ENCODE data around the gene GNG2.

- TF ChIP-seq EZH2phosphoT487 (IDR thresholded peaks at IDR 0.05; ENCODE audit: borderline replicate concordance, low read length): no peak
- TF ChIP-seq, protein P1, sequence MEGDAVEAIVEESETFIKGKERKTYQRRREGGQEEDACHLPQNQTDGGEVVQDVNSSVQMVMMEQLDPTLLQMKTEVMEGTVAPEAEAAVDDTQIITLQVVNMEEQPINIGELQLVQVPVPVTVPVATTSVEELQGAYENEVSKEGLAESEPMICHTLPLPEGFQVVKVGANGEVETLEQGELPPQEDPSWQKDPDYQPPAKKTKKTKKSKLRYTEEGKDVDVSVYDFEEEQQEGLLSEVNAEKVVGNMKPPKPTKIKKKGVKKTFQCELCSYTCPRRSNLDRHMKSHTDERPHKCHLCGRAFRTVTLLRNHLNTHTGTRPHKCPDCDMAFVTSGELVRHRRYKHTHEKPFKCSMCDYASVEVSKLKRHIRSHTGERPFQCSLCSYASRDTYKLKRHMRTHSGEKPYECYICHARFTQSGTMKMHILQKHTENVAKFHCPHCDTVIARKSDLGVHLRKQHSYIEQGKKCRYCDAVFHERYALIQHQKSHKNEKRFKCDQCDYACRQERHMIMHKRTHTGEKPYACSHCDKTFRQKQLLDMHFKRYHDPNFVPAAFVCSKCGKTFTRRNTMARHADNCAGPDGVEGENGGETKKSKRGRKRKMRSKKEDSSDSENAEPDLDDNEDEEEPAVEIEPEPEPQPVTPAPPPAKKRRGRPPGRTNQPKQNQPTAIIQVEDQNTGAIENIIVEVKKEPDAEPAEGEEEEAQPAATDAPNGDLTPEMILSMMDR (conservative IDR thresholded peaks at IDR 0.05; ENCODE audit: low read depth, low read length): no peak
Measured at GRCh38 chr14:52014601-52015267, 154.3 kb downstream of the GNG2 start.
